Body of pancreas (tissue), 4 donors: ENCODE measurements around the gene TUBA1B. TPM values are rescaled to one million over a fixed set of nuclear protein-coding genes. Genes with fewer than 3 reads are reported as not detected.
"Not testable (repeated sequence)": the region's sequence is repeated elsewhere in the genome, so short reads cannot be mapped to it uniquely, and the experiment has no call there.

Experiments
- ATAC-seq: fragments of 150-250 bp; one replicate; pipeline ENCODE4 v1.9.1; 2016
- DNase-seq, 4 donors: peaks; one replicate each; pipeline ENCODE4 v3.0.0-alpha.2; 2019
- H3K27ac ChIP-seq, 4 donors: fragments of 200-600 bp; sonication (generic); 1 replicate in 3 of 4; 2 replicates in 1 of 4; pipeline versions ENCODE4 v1.5.1 to v1.6.1; 2016 to 2019; ENCODE audit warnings: mild to moderate bottlenecking in 1 of 4, mixed read lengths in 1 of 4, moderate library complexity in 1 of 4
- H3K27me3 ChIP-seq, 2 donors: fragments of 200-600 bp; sonication (generic); one replicate each; pipeline ENCODE4 v1.6.0; 2016; ENCODE audit warnings: mild to moderate bottlenecking in 1 of 2
- H3K36me3 ChIP-seq, 2 donors: fragments of 200-600 bp; sonication (generic); replicated peaks in 1 of 2; 2 replicates each; pipeline ENCODE4 v1.5.1; 2016; ENCODE audit warnings: low read depth in 2 of 2; ENCODE audit not compliant: insufficient read depth in 1 of 2
- H3K4me1 ChIP-seq: fragments of 200-600 bp; sonication (generic); one replicate; pipeline ENCODE4 v1.6.0; 2016
- H3K4me3 ChIP-seq, 2 donors: fragments of 200-600 bp; sonication (generic); 1 replicate in 1 of 2; 2 replicates in 1 of 2; pipeline ENCODE4 v1.5.1; 2016 to 2019
- H3K9me3 ChIP-seq, 3 donors: fragments of 200-600 bp; sonication (generic); 1 replicate in 2 of 3; 2 replicates in 1 of 3; pipeline ENCODE4 v1.5.1; 2016
- POLR2A ChIP-seq, 3 donors: fragments of 450-650 bp; IDR thresholded peaks; one replicate each; pipeline ENCODE4 v1.6.1; 2016; ENCODE audit warnings: antibody characterized with exemption in 3 of 3, mild to moderate bottlenecking in 2 of 3
- WGBS, 2 donors: methylation state at CpG; one replicate each; pipeline ENCODE4 v1.1.5; 2017; 5-methylcytosine and 5-hydroxymethylcytosine counted together
- intact Hi-C: fragments of 100-400 bp; cut with DNase I; formaldehyde crosslinking; loops from one replicate; pipeline ENCODE4 v1.15.1; 2023
- total RNA-seq, 2 donors: library from RNA; depleted of rRNA; stranded (reverse); fragments of >200 nt; gene quantifications; one replicate each; pipeline ENCODE4 v1.1.0, GENCODE V29; 2016
- TF ChIP-seq, protein P1 (sequence below), 7 experiments: fragments of 450-650 bp in 4 of 7; fragments of 200-600 bp in 3 of 7; sonication (generic) in 3 of 7; IDR thresholded peaks; one replicate each; pipeline ENCODE4 v1.5.1; 2016 to 2019; ENCODE audit warnings: antibody characterized with exemption in 7 of 7

TUBA1B gene
- total RNA-seq, 2 donors from 2014 or later = 121 to 165 TPM

GRCh38 chr12:49144384-49144783 is 13.2 kb upstream of the TUBA1B start:
- intact Hi-C loops = no loop called here
- no peak for ATAC-seq
- H3K27ac ChIP-seq = no peak overlapping the region
- no peaks in the 10 kb centered on the region for H3K27me3 ChIP-seq
- H3K4me3 ChIP-seq = no peak overlapping the region
- no peak for TF ChIP-seq POLR2A (IDR thresholded peaks at IDR 0.05)
- TF ChIP-seq, protein P1, sequence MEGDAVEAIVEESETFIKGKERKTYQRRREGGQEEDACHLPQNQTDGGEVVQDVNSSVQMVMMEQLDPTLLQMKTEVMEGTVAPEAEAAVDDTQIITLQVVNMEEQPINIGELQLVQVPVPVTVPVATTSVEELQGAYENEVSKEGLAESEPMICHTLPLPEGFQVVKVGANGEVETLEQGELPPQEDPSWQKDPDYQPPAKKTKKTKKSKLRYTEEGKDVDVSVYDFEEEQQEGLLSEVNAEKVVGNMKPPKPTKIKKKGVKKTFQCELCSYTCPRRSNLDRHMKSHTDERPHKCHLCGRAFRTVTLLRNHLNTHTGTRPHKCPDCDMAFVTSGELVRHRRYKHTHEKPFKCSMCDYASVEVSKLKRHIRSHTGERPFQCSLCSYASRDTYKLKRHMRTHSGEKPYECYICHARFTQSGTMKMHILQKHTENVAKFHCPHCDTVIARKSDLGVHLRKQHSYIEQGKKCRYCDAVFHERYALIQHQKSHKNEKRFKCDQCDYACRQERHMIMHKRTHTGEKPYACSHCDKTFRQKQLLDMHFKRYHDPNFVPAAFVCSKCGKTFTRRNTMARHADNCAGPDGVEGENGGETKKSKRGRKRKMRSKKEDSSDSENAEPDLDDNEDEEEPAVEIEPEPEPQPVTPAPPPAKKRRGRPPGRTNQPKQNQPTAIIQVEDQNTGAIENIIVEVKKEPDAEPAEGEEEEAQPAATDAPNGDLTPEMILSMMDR (IDR thresholded peaks at IDR 0.05) = no peak
- no peak for DNase-seq
- H3K36me3 ChIP-seq = no peaks in the 10 kb centered on the region
- 76 to 81% methylated on average over 2 of the region's 2 CpGs for WGBS, 2 donors
- no peaks in the 10 kb centered on the region for H3K4me1 ChIP-seq
- H3K9me3 ChIP-seq = no peaks in the 10 kb centered on the region

GRCh38 chr12:49138999-49139398 is 7.8 kb upstream of the TUBA1B start:
- Histone ChIP-seq H3K27me3 (no peaks in the 10 kb centered on the region), H3K36me3 (no peaks in the 10 kb centered on the region), H3K4me1 (no peaks in the 10 kb centered on the region), H3K4me3 (no peak overlapping the region), H3K9me3 (no peaks in the 10 kb centered on the region), H3K27ac (no peak overlapping the region)
- ATAC-seq (no peak), DNase-seq (no peak)
- intact Hi-C loops = no loop called here
- 68 to 78% methylated on average over 2 of the region's 2 CpGs for WGBS, 2 donors
- TF ChIP-seq POLR2A (IDR thresholded peaks at IDR 0.05) = no peak
- TF ChIP-seq, protein P1 (IDR thresholded peaks at IDR 0.05) = no peak

DNA sequence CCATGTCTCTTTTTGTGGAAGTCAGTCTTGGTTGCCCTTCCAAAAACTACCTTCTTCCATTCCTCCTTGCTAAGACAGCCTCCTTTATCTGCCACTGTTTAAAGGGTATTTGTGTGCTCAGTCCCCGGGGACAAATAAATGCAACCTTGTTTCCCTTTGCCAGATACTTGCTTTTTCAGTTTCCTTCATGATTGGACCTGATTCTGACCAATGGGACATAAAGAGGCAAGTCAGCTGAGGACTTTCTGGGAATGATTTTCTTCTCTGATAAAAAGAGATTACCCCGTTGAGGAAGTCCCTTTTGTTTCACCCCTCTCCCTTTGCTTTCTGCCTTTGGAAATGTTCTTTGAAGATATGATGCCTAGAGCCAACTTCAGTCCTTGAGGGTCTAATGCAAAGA is 7.4 kb upstream of the TUBA1B start:
- ATAC-seq = no peak
- Histone ChIP-seq H3K4me1 (no peaks in the 10 kb centered on the region), H3K27ac (no peak overlapping the region), H3K9me3 (no peaks in the 10 kb centered on the region), H3K36me3 (no peaks in the 10 kb centered on the region), H3K4me3 (no peak overlapping the region), H3K27me3 (no peaks in the 10 kb centered on the region)
- TF ChIP-seq, protein P1 (IDR thresholded peaks at IDR 0.05) = no peak
- no peak for TF ChIP-seq POLR2A (IDR thresholded peaks at IDR 0.05)
- no peak for DNase-seq
- intact Hi-C loops = no loop called here
- WGBS, 2 donors = 39% methylated on average over 2 of the region's 2 CpGs

- Histone ChIP-seq H3K4me3 (no peak overlapping the region), H3K27me3 (no peaks in the 10 kb centered on the region), H3K9me3 (no peaks in the 10 kb centered on the region), H3K36me3 (no peaks in the 10 kb centered on the region), H3K4me1 (peaks cover 7% of the 10 kb centered on the region), H3K27ac (no peak overlapping the region)
- ATAC-seq (no peak), DNase-seq (no peak)
- intact Hi-C loops = no loop called here
- TF ChIP-seq, protein P1 (IDR thresholded peaks at IDR 0.05) = no peak
- TF ChIP-seq POLR2A (IDR thresholded peaks at IDR 0.05) = no peak
- 93 to 100% methylated on average over 1 of the region's 1 CpG for whole genome bisulfite sequencing, 2 donors
These were observed 6.3 kb upstream of the TUBA1B start for GRCh38 chr12:49137476-49137875.

- H3K27me3 ChIP-seq, H3K27ac ChIP-seq, H3K9me3 ChIP-seq, intact Hi-C loops, H3K36me3 ChIP-seq, DNase-seq, ATAC-seq, H3K4me3 ChIP-seq: not testable (repeated sequence)
- peaks cover 12% of the 10 kb centered on the region for H3K4me1 ChIP-seq
- WGBS, 2 donors = 75 to 79% methylated on average over 3 of the region's 3 CpGs
These were observed 5.8 kb upstream of the TUBA1B start for GRCh38 chr12:49136997-49137396.
